Measurements from ENCODE around the gene EXOC6.
A peak's percentile ranks its signal among the peaks of the same experiment; 100 is the strongest.
"Not testable (repeated sequence)": the region's sequence is repeated elsewhere in the genome, so short reads cannot be mapped to it uniquely, and the experiment has no call there.

EXOC6 gene

DNA sequence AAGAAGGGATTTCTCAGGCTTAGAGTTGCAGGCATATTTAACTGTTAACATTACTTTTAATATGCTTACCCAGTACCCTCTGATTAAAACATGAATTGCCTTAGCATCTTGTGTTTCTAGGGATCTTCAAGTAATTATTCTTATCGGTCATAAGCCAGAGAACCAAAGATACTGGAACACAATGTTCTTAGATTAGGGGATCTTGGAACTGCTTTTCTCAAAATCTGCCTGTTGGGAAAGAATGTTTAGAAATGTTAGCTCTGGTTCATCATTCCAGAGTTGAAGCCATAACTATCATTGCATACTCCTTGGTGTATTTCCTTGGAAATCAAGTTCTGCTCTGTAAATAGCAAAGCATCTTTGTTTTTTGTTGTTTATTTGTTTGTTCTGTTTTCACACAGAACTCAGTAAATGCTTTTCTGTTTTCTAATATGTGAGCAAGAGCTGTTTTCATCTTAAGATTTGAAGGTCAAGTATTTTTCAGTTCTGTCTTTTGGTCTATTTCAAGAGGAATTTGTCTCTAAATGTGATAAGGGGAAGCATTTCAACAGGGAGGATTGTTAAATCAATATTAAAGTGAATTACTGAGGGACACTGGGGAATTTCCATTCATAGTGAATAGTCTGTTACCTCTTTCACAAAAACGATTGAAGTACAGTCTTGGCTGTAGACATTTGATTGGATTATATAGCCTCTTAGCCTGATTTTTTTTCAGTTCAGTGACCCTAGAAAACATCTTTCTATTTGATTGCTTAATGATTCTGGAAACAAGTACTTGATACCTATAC is 109.1 kb downstream of the EXOC6 start:
- DNase-seq = no peak

DNA sequence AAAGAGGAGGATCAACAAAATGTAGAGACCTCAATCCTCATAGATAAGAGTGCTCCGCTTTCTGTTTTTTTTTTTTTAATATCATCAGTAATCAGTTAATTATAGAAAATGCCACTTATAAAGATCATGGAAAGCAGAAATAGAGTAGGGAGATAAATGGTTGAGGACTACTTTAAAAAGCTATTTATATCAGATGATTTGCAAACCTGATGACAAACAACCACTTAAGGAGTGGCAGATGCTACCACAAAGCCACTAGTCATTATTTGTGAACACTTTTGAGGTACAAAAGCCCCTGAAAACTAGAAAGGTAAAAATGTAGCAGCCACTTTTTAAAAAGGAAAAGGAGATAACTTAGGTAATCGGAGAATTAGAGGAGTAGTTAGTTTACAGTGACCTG is 113.3 kb downstream of the EXOC6 start:
- DNase-seq = no peak

DNA sequence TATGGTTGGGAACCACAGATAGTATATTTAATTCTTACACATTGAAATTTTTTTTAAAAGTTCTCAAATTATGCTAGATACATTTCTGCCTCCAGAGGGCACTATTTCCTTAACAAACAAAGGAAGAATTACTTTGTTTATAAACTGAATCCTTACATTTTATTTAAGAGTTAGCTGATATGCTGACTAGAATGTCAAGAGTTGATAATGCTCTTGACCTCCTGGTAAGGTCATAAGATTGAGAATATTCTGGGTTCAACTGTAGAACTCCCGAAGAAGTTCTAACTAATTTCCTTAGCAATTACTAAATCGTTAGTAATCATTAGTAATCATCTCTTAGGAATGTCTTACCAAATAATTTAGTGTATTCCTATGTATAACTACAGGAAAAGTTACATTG is 117.0 kb downstream of the EXOC6 start:
- peak in 1 of 2 donors; percentile 35 for DNase-seq

DNA sequence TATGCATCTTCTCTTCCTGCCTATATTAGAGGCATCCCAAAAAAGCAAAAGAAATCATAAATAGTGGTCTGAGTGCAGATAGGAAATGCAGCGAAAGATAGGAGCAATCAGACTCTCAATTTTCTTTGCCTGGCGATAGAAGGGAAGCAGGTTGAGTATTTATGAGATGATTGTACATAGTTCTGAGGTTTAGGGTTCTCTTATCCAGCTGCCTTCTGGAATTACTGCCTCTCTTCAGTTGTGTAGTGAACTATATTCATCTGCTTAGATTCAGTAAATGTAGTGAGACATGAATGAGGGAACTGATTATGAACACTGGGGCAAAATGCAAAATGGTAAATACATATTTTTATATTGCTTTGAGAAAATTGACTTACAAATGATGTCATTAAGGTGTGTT is 119.3 kb downstream of the EXOC6 start:
- DNase-seq = no peak

DNA sequence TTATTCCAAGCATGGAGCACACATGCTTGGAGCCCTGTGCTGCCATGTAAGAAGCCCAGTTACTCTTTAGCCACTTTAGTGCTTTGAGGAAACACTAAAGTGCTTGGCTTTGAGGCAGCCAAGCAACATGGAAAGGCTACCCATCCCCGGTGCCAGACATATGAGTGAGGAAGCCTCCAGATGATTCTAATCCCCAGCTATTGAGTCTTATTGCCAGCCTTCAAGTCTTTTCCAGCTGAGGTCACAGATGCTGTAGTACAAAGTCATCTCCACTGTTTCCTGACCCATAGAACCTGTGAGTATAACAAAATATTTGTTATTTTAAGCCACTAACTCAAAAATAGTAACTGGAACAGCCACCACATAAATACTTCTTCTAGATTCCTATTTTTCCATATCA is 120.8 kb downstream of the EXOC6 start:
- DNase-seq = no peak

DNA sequence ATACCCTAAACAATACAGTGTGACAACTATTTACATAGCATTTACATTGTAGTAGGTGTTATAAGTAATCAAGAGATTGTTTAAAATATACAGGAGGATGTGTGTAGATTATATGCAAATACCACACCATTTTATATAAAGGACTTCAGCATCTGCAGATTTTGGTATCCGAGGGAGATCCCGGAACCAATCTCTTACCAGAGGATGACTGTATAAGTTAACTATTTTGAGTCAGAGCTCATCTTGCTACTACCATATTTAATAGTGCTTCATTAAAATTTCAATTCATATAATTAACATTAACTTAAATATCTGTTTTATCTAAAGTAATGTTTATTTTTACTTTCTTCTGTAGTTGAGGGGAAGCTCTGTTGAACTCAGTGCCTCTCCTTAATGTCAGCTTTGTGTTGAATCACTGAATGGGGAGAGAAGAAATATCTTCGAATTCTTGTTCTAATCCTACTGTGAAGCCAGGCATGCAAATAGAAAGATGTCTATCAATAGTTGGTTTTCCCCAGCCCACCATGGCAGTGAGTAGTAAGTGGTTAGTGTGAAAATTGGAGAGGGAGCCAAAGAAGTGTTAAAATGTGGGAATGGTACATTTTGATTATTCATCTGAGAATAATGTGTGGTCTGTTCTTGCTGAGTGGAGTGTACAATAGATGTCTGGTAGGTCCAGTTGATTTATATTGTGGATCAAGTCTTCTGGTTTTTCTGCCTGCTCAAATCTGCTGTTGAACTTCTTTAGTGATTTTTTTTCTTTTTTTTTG is 122.2 kb downstream of the EXOC6 start:
- no peak for DNase-seq

DNA sequence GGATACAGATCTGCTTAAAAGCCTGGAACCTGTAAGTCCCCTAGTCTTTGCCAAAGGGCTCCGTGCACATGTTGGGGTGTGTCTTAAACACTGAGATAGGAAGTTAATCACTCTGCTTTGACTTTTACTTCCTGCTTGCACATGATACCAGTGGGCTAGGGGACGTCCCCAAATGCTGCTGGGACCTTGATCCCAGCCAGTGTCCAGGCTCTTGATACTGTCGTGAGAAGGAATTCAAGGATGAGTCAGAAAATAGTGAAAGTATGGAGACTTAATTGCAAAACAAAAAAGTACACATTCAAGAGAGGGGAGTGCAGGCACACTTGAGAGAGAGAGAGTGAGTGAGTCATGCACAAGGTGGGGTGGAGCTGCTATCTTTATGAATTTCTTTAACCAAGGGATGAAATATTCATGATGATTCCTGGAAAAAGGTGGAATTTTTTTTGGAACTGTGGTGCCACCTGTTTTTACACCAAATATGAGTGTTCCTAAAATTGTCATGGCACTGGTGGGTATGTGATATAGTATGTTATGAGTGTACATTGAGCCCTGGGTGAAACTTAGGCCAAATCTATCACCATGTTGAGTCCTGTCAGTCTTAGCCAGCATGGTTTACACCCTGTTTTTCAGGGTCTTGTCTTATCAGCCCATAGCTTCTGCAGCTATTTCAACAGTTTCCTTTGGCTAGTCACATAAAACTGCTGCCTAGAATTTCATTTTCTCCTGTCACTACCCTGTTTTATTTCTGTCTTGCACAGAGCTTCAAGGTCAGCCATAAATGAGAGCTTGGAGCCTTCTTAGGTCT is 123.9 kb downstream of the EXOC6 start:
- no peak for DNase-seq

DNA sequence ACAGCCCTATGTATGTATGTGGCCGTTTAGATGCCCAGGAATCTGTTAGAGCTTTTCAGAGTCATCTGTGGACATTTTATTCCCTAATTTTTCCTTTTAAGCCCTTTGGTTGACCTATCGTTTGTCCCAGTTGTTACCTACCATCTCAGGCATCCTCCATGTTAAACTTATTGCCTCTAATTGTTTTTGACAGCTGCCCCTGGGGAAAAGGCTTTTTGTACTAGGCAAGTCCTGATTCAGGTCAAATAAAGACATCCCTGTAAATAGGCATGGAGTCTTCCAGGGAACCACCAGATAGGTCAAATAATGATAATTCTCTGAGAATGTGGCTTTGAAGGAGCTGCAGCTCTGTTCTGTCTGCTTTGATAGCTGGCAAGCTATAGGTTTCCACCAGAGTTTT is 124.6 kb downstream of the EXOC6 start:
- no peak for DNase-seq

DNA sequence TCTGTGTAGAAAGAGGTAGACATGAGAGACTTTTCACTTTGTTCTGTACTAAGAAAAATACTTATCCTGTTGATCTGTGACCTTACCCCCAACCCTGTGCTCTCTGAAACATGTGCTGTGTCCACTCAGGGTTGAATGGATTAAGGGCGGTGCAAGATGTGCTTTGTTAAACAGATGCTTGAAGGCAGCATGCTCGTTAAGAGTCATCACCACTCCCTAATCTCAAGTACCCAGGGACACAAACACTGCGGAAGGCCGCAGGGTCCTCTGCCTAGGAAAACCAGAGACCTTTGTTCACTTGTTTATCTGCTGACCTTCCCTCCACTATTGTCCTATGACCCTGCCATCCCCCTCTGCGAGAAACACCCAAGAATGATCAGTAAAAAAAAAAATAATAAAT is 128.0 kb downstream of the EXOC6 start:
- DNase-seq = not testable (repeated sequence)

DNA sequence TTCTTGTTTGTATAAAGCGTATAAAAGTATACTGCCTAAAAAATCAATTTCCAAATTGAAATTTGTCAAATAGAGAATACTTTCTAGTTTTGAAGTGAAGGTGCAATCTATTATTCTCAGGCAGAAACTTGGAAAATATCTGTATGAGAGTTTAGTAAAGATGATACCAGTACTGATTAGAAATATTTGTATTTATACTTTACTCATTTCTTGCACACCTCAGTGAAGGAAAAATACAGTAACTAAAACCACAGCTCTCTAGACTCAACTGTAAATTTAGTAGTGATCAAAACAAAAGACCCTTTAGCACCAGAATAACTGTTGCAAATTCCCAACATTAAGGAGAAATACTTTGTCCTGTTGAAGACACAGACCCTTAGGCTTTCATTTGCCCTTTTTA is 140.9 kb downstream of the EXOC6 start:
- no peak for DNase-seq

DNA sequence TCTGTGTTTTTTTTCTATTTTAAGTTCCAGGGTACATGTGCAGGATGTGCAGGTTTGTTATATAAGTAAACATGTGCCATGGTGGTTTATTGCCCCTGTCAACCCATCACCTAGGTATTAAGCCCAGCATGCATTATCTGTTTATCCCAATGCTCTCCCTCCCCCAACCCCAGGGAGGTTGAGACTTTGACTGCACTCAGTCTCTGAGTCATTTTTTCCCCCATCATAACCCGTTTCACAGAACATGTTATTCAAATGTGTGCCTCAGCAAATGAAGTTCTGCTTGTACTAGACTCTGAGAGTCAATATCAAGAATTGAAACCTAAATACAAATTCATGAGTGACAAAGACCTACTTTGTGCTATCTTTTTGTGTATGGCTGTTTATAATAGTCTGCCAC is 142.3 kb downstream of the EXOC6 start:
- no peak for DNase-seq

DNA sequence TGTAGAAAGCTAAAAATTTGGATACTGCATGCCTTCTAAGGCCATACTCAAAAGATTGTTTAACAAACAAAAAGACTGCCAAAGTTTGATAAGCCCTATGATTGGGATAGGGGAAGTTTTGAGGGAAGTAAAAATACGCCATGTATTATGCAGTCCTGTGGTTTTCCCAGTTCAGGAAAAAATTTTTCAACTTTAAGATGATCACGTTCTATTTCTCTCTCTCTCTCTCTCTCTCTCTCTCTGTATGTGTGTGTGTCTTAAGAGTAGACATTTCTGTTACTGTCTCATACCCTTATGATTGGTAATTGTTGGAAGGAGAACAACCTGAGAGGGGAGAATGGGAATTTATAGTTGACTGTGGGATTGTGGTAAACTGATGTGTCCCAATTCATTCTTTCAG is 143.2 kb downstream of the EXOC6 start:
- DNase-seq = no peak

DNA sequence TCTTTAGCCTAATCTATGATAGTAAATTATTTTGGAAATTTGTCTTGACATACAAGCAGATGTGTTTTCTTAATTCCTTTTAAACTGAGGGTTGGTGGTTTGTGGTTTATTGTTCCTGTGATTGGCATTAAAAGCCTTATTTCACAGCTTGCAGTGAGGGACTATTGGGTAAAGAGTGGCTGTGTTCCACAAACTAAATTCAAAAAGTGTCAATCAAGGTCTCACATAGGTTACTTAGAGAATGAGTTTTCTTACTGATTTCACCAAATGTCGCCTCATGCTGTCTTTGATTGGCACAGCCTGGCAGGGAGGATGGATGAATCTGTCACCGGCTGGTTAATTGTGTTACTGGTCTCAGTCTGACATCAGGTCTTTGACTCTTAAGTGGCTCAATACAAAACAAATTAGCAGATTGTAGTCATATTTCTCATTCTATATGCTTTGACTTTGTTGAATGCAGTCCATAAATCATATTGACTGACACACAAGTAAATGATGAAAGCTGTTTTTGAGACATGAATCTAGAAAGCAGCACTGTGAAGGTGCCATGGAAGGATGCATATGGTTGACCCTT is 145.5 kb downstream of the EXOC6 start:
- no peak for DNase-seq

DNA sequence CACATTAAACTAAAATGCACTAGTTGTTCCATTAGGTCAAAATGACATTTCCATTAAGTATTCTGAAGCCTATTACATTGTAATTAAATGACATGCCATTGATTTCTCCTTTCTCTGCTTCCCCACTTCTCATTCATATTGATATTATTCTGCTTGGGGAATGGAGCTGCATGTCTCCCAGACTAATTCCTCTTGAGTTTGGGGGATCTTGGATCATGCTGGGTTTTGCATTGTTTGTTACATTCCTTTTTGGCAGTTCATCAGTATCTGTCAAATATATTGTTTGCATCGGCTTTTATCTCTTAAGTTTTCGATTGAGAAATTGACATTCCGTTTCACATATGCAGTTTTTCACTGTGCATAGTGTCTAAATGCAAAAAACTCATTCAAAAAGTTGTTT is 147.2 kb downstream of the EXOC6 start:
- no peak for DNase-seq

DNA sequence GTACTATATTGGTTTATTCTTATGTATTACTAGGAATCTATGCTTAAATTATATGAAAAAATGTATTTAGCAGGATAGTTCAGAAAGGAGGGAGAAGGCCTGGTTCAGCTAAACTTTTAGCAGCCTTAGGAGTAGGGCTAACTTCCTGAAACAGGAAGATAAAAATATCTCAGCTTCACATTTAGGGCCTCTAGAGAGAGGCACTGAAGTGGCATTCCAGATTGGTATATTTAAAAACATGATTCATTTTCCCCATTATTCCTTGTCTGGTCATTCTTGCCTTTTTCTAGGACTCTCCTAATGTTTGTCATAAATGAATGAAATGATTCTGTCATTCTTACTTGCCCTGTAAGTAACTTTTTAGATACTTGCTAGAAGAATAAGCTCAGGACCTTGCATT is 149.3 kb downstream of the EXOC6 start:
- DNase-seq = no peak

DNA sequence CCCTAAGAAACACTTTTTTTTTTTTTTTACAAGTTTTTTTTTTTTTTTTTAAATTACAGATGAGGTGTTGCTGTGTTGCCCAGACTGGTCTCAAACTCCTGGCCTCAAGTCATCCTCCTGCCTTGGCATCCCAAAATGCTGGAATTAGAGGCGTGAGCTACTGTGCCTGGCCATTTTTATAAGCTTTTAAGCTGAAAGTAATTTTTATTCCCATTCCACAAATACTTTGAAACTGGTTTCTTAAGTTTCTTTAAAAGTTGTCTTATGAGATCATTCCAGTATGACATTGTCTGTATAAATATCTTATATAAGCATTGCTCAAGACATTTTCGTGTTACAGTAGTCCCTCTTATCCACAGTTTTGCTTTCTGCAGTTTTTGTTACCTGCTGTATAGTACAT is 150.9 kb downstream of the EXOC6 start:
- no peak for DNase-seq

DNA sequence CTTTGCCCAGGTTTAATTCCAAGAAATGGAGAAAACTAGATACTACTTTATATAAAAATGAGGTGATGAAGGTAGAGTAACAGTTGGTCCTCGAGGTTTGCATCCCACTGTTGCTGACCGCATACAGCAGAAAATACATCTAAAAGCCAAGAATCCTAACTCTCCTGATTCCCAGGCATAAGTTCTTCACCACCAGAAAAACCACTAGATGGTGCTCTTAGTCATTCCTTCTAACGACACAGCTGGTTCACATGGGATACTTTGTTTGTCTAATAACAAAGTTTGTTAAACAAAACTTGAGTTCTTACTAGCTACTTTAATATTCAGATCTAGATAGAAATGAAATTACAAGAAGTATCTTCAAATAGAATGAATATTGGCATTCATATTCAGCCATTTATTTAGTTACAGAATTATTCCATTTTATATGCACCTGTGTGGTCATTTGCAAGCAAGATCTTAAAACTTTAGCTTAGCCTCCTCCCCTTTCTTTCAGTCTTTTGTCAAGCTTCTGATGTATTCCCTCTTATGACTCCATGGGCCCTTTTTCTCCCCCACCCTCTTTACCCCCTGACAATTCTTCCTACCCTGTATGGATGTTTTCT is 158.2 kb downstream of the EXOC6 start:
- DNase-seq = no peak

DNA sequence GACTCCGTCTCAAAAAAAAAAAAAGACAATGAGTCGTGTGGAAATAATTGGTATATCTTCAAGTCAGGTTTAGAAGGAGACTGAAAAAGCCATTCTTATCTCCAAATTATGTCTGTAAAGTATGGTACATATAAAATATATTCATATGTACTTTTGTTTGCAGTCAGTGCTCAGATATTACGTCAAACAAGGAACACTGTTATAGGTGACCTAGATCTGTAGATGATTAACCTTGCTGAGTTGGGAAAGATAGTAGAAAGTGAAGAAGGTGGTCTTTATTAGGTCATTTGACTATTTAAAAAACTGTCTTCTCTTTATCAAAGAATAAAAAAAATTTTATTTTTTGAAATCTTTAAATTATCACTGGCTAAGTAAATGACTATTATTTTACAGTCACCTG is 167.4 kb downstream of the EXOC6 start:
- DNase-seq = no peak

DNA sequence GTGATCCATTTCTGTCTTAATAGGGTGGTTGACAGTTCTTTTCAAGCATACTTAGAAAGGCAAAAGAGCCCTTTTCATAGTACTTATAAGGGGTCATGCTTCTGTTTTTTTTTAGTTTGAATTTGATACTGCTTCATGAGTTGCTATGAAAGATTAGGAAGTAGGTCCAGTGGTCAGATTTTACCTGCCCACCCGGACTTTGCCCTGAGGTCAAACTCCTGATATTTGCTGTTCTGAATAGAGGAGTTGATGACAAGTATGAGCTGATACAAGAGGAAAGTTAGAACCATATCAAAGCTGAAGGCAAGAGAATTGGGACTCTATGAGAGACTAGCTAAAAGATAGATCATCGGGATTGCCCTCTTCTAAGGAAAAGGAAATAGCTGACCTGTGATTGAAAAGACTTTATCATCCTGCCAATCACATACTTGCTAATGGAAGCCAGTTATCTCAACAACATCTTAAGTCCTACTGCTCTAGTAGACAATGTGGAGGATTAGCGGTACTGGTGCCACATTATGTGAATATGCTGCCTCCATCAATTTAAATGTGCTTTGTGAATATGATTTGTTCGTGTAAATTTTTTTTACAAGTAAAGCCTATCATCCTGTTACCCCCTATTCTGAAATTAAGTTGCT is 174.8 kb downstream of the EXOC6 start:
- no peak for DNase-seq

DNA sequence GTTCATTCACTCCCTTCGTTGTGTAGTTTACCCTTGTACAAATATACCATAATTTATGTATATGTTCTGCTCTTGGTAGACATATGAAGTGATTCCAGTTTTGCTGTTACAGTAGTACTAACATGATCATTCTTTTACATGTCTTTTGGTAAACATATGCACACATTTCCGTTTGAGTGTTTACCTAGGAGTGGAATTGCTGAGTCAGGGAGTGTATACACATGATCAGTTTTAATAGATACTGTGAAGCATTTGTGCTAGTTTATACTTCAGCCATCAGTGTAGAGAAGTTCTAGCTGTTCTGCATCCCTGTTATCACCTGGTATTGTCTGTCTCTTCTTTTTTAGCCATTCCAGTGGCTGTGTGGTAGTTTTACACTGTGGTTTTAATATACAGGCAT is 177.8 kb downstream of the EXOC6 start:
- no peak for DNase-seq

DNA sequence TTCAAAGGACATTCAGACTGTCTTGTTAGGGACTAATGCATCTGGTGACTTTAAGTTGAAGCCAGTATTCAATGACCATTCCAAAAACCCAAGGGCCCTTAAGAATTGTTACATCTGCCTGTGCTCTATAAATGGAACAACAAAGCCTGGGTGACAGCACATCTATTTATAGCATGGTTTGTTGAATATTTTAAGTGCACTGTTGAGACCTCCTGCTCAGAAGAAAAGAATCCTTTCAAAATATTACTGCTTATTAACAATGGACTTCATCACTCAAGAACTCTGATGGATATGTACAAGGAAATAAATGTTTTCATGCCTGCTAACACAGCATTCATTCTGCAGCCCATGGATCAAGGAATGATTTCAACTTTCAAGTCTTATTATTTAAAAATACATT is 179.2 kb downstream of the EXOC6 start:
- DNase-seq = no peak

DNA sequence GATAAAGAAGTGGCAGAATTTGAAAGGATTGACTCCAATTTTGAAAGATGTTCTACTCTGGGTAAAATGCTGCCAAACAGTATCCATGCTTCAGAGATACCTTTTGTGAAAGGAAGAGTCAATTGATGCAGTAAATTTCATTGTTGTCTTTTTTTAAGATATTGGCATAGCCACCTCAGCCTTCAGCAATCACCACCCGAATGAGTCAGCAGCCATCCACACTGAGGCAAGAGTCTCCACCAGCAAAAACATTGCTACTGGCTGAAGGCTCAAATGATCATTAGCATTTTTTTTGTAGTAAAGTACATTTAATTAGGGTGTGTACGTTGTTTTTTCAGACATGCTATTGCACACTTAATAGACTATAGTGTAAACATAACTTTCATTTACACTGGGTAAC is 180.6 kb downstream of the EXOC6 start:
- DNase-seq = no peak

All from CD4-positive, alpha-beta T cell treated with Interleukin-1 beta for 1 hour (primary cell).